Activated CD4-positive, alpha-beta memory T cell treated with anti-CD3 and anti-CD28 coated beads for 36 hours (primary cell): Measurements from ENCODE around the gene TLR1. TPM values are rescaled to one million over a fixed set of nuclear protein-coding genes. Genes with fewer than 3 reads are reported as not detected.

Experiments
- CTCF ChIA-PET: fragments of 350-600 bp; sonication (Branson Sonifier 250); formaldehyde crosslinking; loops from one replicate; lab custom pipeline; 2021; ENCODE audit warnings: antibody characterized with exemption, inconsistent platforms; lab: Charles Lee
- POLR2A ChIA-PET: fragments of 350-600 bp; sonication (Branson Sonifier 250); formaldehyde crosslinking; loops from one replicate; lab custom pipeline; 2021; ENCODE audit warnings: antibody characterized with exemption; lab: Charles Lee
- DNase-seq: peaks from one replicate; pipeline ENCODE4 v3.0.0-alpha.2; 2020
- H3K27ac Mint-ChIP-seq: one replicate; pipeline ENCODE4 v1.8.0; 2021; ENCODE audit warnings: mixed read lengths
- H3K27me3 Mint-ChIP-seq: one replicate; pipeline ENCODE4 v1.8.0; 2021; ENCODE audit warnings: mixed read lengths
- H3K36me3 Mint-ChIP-seq: one replicate; pipeline ENCODE4 v1.8.0; 2021; ENCODE audit warnings: mixed read lengths
- H3K4me1 Mint-ChIP-seq: one replicate; pipeline ENCODE4 v1.8.0; 2021; ENCODE audit warnings: low read depth, mixed read lengths
- H3K4me3 Mint-ChIP-seq: one replicate; pipeline ENCODE4 v1.8.0; 2021; ENCODE audit warnings: mild to moderate bottlenecking, mixed read lengths
- H3K9me3 Mint-ChIP-seq: one replicate; pipeline ENCODE4 v1.8.0; 2021; ENCODE audit warnings: mixed read lengths
- intact Hi-C: fragments of 100-400 bp; cut with micrococcal nuclease; formaldehyde crosslinking; loops from one replicate; pipeline ENCODE4 v1.15.1; 2023
- total RNA-seq, 2 experiments: library from RNA; stranded (reverse); gene quantifications; one replicate each; pipeline ENCODE4 v1.2.3, GENCODE V29; 2021

TLR1 gene, protein sequence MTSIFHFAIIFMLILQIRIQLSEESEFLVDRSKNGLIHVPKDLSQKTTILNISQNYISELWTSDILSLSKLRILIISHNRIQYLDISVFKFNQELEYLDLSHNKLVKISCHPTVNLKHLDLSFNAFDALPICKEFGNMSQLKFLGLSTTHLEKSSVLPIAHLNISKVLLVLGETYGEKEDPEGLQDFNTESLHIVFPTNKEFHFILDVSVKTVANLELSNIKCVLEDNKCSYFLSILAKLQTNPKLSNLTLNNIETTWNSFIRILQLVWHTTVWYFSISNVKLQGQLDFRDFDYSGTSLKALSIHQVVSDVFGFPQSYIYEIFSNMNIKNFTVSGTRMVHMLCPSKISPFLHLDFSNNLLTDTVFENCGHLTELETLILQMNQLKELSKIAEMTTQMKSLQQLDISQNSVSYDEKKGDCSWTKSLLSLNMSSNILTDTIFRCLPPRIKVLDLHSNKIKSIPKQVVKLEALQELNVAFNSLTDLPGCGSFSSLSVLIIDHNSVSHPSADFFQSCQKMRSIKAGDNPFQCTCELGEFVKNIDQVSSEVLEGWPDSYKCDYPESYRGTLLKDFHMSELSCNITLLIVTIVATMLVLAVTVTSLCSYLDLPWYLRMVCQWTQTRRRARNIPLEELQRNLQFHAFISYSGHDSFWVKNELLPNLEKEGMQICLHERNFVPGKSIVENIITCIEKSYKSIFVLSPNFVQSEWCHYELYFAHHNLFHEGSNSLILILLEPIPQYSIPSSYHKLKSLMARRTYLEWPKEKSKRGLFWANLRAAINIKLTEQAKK
- total RNA-seq = 1 to 10 TPM; 1.5 to 1.8 TPM

- Mint-ChIP-seq H3K36me3 (peaks cover 34% of the 10 kb centered on the region), H3K27me3 (no peaks in the 10 kb centered on the region), H3K9me3 (peaks cover 30% of the 10 kb centered on the region), H3K4me3 (peak within 1 kb of the TSS; percentile 76), H3K4me1 (peaks cover 35% of the 10 kb centered on the region), H3K27ac (peak within 1 kb of the TSS; percentile 91)
- POLR2A ChIA-PET = interaction anchor here (1.2 to 1.3 kb wide), 2 partner anchors 50 to 266 kb away, joined by 3 to 4 read pairs; no protein-coding TSS in a partner anchor
- CTCF ChIA-PET = interaction anchor here (0.9 to 3.7 kb wide), 18 partner anchors 21 to 714 kb away, joined by 3 to 43 read pairs (median 5); partner anchors contain the start of genes TLR10 and TLR6
- intact Hi-C loops = loop anchor here (1.0 to 10.0 kb wide), 11 partner anchors 15 to 672 kb away; partner anchors contain the start of genes TLR10 and TLR6
- DNase-seq = peak; percentile 24
Measured at GRCh38 chr4:38804654-38805295, at the start of gene TLR1. Gene TLR1 (minus strand): TSS chr4:38804791. CDS start chr4:38798831, 5,960 bp downstream.

DNA sequence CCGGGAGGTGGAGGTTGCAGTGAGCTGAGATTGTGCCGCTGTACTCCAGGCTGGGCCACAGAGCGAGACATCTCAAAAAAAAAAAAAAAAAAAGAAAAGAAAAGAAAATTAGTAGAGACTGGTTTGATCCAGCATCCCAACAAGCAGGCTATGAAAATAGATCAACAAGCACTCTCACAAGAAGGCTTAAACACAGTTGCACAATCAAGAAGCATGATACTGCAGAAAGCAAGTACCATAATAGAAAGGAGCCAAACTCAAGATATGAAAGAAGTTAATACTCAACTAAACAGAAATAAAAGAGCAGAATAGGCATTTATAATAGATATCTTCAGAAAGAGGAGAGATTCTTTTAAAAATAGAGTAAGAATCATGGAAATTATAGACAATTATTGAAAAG is 41.4 kb upstream of the TLR1 start:
- Mint-ChIP-seq H3K4me1 (no peaks in the 10 kb centered on the region), H3K36me3 (peaks cover 8% of the 10 kb centered on the region), H3K27ac (no peak overlapping the region), H3K4me3 (no peak overlapping the region), H3K27me3 (no peaks in the 10 kb centered on the region), H3K9me3 (peaks cover 21% of the 10 kb centered on the region)
- CTCF ChIA-PET = interaction anchor here (1.2 to 3.9 kb wide), 3 partner anchors 15 to 87 kb away, joined by 4 to 17 read pairs (median 4); partner anchors contain the start of gene TLR10
- DNase-seq = no peak
- intact Hi-C loops = no loop called here
- POLR2A ChIA-PET = no interaction called here

DNA sequence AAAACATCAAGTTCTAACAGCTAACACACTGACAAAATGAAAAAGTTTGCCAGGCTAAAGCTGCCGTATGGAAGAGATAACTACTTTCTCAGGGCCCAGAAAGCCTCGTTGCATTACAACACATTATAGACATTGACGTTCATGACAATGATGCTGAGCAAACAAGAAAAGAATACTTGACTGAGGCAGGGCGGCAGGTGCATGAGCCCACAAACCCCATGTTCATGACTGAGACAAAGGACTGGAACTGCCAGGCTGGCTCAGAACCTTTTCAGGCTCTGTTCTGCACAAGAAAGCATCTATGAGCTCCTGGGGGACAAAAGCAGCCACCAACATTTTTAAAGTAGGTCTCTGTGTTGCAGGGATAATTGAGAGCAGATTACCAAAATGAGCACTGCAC is 38.4 kb upstream of the TLR1 start:
- CTCF ChIA-PET = interaction anchor here (1.8 to 2.4 kb wide), 3 partner anchors 18 to 84 kb away, joined by 7 to 11 read pairs (median 7); partner anchors contain the start of gene TLR10
- H3K4me3 Mint-ChIP-seq = no peak overlapping the region
- no peaks in the 10 kb centered on the region for H3K27me3 Mint-ChIP-seq
- no peak for DNase-seq
- no peaks in the 10 kb centered on the region for H3K9me3 Mint-ChIP-seq
- H3K36me3 Mint-ChIP-seq = peaks cover 2% of the 10 kb centered on the region
- H3K27ac Mint-ChIP-seq = no peak overlapping the region
- intact Hi-C loops = no loop called here
- H3K4me1 Mint-ChIP-seq = peaks cover 7% of the 10 kb centered on the region
- POLR2A ChIA-PET = no interaction called here

DNA sequence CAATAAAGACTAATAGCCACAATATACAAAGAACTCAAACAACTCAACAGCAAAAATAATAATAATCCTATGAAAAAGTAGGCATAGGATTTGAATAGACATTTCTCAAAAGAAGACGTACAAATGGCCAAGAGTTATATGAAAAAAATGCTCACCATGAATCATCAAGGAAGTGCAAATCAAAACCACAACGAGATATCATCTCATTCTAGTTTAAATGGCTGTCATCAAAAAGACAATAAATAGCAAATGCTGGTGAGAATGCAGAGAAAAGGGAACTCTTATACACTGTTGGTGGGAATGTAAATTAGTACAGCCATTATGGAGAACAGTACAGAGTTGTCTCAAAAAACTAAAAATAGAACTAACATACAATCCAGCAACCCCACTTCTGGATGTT is 33.3 kb upstream of the TLR1 start:
- Mint-ChIP-seq H3K4me3 (peak overlapping the region; percentile 24), H3K9me3 (peaks cover 17% of the 10 kb centered on the region), H3K4me1 (peaks cover 19% of the 10 kb centered on the region), H3K27ac (peak overlapping the region; percentile 42), H3K36me3 (peaks cover 13% of the 10 kb centered on the region), H3K27me3 (no peaks in the 10 kb centered on the region)
- DNase-seq = no peak
- intact Hi-C loops = loop anchor here (1.0 to 2.0 kb wide), 3 partner anchors 19 to 34 kb away; partner anchors contain the start of genes TLR1 and TLR6
- ChIA-PET POLR2A (no interaction called here), CTCF (interaction anchor here (1.0 kb wide), 1 partner anchor 18 kb away, joined by 4 read pairs; no protein-coding TSS in a partner anchor)

GRCh38 chr4:38837334-38837733 is 32.7 kb upstream of the TLR1 start:
- no peaks in the 10 kb centered on the region for H3K27me3 Mint-ChIP-seq
- POLR2A ChIA-PET = no interaction called here

GRCh38 chr4:38834570-38834969 is 30.0 kb upstream of the TLR1 start:
- H3K4me3 Mint-ChIP-seq = no peak overlapping the region
- peaks cover 19% of the 10 kb centered on the region for H3K4me1 Mint-ChIP-seq
- no peak for DNase-seq
- POLR2A ChIA-PET = no interaction called here
- CTCF ChIA-PET = interaction anchor here (0.6 to 2.1 kb wide), 4 partner anchors 26 to 284 kb away, joined by 3 to 8 read pairs (median 4); partner anchors contain the start of gene TLR1
- no peak overlapping the region for H3K27ac Mint-ChIP-seq
- H3K9me3 Mint-ChIP-seq = peaks cover 17% of the 10 kb centered on the region
- intact Hi-C loops = no loop called here
- peaks cover 13% of the 10 kb centered on the region for H3K36me3 Mint-ChIP-seq
- H3K27me3 Mint-ChIP-seq = no peaks in the 10 kb centered on the region

More at GRCh38 chr4:38837334-38837733, 32.7 kb upstream of the TLR1 start:
- Mint-ChIP-seq H3K36me3 (peaks cover 13% of the 10 kb centered on the region), H3K4me1 (peaks cover 19% of the 10 kb centered on the region), H3K4me3 (no peak overlapping the region), H3K9me3 (peaks cover 17% of the 10 kb centered on the region), H3K27ac (peak overlapping the region; percentile 42)
- CTCF ChIA-PET = no interaction called here
- DNase-seq = no peak
- intact Hi-C loops = loop anchor here (1.0 kb wide), 1 partner anchor 33 kb away; the partner anchor contains the start of gene TLR1

DNA sequence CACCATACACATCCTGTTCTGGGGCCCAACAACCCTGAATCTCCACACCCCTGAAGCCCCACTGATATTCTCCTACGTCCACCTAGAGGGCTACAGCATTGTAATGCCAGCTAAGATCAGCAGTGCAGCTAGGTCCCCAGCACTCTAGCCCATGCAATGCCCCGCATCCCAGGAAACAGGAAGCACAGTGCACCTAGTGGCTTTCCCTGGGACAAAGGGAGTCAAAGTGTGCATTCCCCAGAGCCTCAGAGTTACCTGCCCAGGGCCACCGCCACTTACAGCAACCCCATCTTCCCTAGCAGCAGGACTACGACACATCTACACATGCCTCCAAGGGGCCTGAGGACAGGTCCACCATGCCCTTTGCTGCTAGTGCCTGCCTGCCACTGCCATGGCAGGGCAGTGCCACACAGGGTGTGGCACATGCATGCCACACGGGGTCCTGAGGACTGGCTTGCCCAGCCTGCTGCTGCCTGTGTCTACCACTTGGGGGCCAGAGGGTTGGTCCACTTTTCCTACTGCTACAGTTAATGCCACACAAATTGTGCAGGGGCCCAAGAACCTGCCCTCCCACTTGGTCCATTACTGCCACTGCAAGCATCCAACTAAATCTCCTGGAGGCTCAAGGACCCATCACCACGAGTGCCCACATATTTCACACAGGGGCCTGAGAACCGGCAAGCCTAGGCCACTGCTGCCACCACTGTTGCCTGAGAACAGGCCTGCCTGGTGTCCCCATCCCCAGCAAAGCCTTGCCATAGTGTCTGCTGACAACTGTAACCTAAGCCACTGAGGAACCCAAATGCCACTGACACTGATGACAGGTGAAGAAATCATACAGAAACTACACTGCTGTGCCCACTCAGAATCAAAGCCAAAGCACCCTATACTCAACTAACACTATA is 28.3 kb upstream of the TLR1 start:
- Mint-ChIP-seq H3K27me3 (no peaks in the 10 kb centered on the region), H3K4me1 (peaks cover 11% of the 10 kb centered on the region), H3K27ac (no peak overlapping the region), H3K9me3 (peaks cover 17% of the 10 kb centered on the region), H3K36me3 (peaks cover 13% of the 10 kb centered on the region), H3K4me3 (no peak overlapping the region)
- intact Hi-C loops = no loop called here
- DNase-seq = no peak
- ChIA-PET POLR2A (no interaction called here), CTCF (interaction anchor here (1.5 to 2.1 kb wide), 2 partner anchors 28 to 51 kb away, joined by 3 to 8 read pairs; no protein-coding TSS in a partner anchor)

- intact Hi-C loops = no loop called here
Measured at GRCh38 chr4:38832206-38832605, 27.6 kb upstream of the TLR1 start.

DNA sequence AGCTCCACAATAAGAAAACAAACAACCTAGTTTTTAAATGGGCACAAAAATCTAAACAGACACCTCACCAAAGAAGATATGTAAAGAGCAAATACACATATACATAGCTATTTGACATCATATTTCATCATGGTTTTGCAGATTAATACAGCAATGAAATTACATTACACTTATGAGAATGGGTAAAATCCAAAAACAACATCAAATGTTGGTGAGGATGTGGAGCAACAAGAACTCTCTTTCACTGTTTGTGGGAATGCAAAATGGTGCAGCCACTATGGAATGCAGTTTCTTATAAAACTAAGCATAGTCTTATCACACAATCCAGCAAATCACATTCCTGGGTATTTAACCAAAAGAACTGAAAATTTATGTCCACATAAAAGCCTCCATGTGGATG is 27.1 kb upstream of the TLR1 start:
- intact Hi-C loops = no loop called here

More at GRCh38 chr4:38832206-38832605, 27.6 kb upstream of the TLR1 start:
- Mint-ChIP-seq H3K36me3 (peaks cover 13% of the 10 kb centered on the region), H3K4me3 (no peak overlapping the region), H3K27ac (no peak overlapping the region), H3K4me1 (peaks cover 4% of the 10 kb centered on the region), H3K9me3 (peaks cover 17% of the 10 kb centered on the region), H3K27me3 (no peaks in the 10 kb centered on the region)
- no peak for DNase-seq
- ChIA-PET POLR2A (no interaction called here), CTCF (interaction anchor here (0.9 to 1.1 kb wide), 3 partner anchors 24 to 73 kb away, joined by 3 read pairs; no protein-coding TSS in a partner anchor)

GRCh38 chr4:38829237-38829636 is 24.6 kb upstream of the TLR1 start:
- intact Hi-C loops = no loop called here
- H3K4me1 Mint-ChIP-seq = no peaks in the 10 kb centered on the region
- H3K4me3 Mint-ChIP-seq = no peak overlapping the region
- no peak for DNase-seq
- no peaks in the 10 kb centered on the region for H3K27me3 Mint-ChIP-seq
- CTCF ChIA-PET = interaction anchor here (1.1 to 1.9 kb wide), 2 partner anchors 32 to 47 kb away, joined by 3 to 9 read pairs; partner anchors contain the start of gene TLR10
- H3K27ac Mint-ChIP-seq = no peak overlapping the region
- POLR2A ChIA-PET = no interaction called here
- peaks cover 2% of the 10 kb centered on the region for H3K9me3 Mint-ChIP-seq
- no peaks in the 10 kb centered on the region for H3K36me3 Mint-ChIP-seq

More for the DNA sequence above, 27.1 kb upstream of the TLR1 start:
- H3K4me3 Mint-ChIP-seq = no peak overlapping the region
- ChIA-PET CTCF (interaction anchor here (0.9 to 1.1 kb wide), 3 partner anchors 24 to 72 kb away, joined by 3 read pairs; no protein-coding TSS in a partner anchor), POLR2A (no interaction called here)
- no peak for DNase-seq
- no peaks in the 10 kb centered on the region for H3K27me3 Mint-ChIP-seq
- H3K36me3 Mint-ChIP-seq = peaks cover 11% of the 10 kb centered on the region
- H3K9me3 Mint-ChIP-seq = peaks cover 17% of the 10 kb centered on the region
- H3K27ac Mint-ChIP-seq = no peak overlapping the region
- no peaks in the 10 kb centered on the region for H3K4me1 Mint-ChIP-seq
